ENCODE measurements around the gene PATE4.
A peak's percentile ranks its signal among the peaks of the same experiment; 100 is the strongest.
"Not testable (repeated sequence)": the region's sequence is repeated elsewhere in the genome, so short reads cannot be mapped to it uniquely, and the experiment has no call there.

Gene PATE4, protein sequence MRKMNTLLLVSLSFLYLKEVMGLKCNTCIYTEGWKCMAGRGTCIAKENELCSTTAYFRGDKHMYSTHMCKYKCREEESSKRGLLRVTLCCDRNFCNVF

DNA sequence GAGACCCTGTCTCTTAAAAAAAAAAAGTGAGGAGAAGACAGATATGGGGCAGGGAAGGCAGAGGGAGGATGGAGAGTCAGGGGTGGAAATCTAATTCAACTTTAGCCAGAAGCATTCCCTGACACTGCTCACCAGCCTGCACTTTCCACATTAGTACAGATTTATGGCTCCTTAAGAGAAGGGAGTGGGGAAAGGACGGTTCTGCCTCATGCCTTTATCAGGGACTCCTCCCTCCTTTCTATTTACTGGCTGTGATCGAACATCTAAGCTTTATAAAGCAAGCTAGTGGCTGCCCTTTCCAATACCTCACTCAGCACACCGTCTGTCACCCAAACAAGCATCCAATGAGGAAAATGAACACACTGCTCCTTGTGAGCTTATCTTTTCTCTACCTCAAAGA is at the start of gene PATE4:
PATE4 (plus strand) TSS at position 301 of the 400 bp plus-strand sequence; CDS start at position 345, 44 bp downstream.
- DNase-seq: no peak

DNA sequence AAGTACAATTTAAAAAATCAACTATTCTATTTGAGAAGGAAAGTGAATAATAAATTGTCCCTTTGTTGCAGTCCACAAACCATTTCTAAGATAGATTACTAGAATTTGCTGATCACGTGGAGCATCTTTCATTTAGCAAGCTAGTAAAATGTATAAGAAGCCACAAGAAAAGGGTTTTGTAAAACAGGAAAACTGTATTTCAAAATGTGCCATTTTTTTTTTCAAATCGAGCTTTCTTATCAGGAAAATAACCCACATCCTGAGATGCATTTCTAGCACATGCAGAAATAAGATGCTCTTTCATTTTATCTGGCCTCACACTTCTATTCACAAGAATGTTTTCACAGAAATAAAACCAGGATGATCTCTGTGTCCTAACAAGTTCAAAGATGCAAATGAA is 48.4 kb upstream of the PATE4 start:
- no peak for DNase-seq

DNA sequence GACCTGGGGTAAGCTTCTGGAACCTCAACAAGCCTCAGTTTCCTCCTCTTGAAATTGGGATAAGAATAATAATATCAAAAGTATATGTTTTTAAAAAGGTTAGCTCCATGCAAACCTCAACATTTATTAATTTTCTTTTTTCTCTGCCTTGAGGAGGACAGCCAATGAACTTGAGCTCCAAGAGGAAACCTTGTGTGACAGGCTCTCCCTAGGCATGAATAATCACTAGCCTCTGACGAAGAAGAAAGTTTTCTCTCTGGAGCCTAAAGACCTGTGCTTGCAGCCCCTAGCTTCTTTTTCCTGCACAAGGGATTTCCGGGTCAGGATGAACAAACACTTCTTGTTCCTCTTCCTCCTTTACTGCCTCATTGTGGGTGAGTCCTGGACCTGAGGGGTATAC is 45.3 kb upstream of the PATE4 start, which contains the start of gene PATE3:
PATE3 (plus strand) TSS at position 301 of the 400 bp plus-strand sequence; CDS start at position 326, 25 bp downstream.
- no peak for DNase-seq

DNA sequence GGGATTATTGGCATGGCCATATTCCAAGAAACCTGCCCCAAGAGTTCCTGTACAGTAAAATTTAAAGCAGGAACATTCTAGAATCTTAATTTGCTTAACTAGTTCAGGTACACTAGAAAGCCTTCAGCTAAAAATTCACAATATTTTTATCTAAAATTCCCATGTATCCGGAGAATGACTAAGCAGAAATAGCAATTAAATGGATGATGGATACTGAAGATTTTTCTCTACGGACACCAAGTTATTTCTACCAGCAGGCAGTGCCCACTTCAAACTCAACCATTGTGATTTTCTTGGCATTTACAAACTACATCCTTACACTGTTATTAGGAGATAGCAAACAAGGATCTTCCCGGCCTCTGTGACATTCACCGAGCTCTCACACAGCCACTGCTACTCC is 42.3 kb upstream of the PATE4 start:
- no peak for DNase-seq

DNA sequence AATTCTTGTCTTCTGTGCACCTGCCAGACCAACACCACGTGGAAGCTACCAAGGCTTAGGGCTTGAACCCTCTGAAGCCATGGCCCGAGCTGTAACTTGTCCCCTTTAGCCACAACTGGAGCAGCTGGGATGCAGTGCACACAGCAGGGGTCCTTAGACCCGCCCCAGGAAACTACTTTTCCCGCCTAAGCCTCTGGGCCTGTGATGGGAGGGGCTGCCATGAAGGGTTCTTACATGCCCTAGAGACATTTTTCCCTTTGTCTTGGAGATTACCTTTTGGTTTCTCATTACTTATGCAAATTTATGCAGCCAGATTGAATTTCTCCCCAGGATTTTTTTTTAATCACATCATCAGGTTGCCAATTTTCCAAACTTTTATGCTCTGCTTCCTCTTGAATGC is 35.5 kb upstream of the PATE4 start:
- DNase-seq: no peak

DNA sequence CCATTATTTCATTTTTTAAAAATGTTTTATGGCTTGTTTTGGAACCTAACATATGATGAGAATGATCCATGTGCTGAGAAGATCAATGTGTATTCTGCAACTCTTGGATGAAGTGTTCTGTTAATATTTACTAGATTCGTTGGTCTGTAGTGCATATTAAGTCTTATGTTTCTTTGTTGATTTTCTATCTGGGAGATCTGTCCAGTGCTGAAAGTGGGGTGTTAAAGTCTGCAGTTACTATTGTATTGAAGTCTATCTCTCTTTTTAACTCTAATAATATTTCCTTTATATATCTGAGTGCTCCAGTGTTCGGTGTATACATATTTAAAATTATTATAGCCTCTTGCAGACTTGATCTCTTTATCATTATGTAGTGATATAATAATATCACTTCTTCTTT is 33.3 kb upstream of the PATE4 start:
- no peak for DNase-seq

DNA sequence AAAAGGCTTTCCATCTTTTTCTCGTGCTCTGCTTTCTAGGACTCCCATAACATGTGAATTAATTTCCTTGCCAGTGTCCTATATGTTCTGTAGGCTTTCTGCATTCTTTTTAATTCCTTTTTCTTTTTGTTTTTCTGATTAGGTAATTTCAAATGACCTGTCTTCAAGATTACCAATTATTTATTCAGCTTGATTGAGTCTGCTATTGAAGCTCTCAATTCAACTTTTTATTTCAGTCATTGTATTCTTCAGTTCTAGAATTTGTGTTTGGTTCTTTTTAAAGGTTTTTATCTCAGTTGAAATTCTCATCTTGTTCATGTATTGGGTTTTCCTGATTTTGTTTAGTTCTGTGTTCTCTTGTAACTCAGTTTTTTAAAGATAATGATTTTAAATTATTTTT is 30.7 kb upstream of the PATE4 start:
- no peak for DNase-seq

DNA sequence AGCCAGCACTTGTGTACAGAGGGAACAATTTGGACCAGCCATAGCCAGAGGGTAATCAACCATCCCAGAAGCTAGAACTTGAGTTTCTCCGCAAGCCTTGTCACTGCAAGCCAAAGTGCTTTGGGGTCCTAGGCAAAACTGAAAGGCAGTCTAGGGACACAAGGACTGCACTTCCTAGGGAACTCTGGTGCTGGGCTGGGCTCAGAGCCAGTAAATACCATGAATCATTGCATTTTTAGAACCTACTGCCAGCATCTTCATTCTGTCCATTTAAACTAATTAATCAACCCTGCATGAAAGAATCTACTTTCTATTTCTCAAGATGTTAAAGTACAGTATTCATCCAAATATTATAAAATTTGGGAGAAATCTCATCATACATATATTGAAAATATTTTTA is 25.2 kb upstream of the PATE4 start:
- no peak for DNase-seq

DNA sequence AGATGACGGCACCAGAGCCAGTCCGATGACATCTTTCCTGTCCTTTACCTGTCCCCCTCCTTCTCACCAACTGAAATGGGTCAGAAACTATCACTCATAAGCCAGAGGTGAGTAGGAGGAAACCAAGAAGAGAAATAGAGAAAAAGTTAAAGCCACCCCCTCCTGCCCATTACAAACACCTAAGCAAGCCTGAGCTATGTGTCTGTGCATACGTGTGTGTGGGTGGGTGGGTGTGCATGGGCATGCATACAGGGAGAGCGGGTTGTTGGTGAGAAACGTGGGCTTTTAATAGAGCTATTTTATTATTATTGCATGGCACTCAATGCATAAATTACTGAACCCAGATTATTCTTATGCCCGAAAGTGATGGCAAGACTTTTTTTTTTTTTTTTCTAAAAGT is 2.6 kb downstream of the PATE4 start:
- no peak for DNase-seq

DNA sequence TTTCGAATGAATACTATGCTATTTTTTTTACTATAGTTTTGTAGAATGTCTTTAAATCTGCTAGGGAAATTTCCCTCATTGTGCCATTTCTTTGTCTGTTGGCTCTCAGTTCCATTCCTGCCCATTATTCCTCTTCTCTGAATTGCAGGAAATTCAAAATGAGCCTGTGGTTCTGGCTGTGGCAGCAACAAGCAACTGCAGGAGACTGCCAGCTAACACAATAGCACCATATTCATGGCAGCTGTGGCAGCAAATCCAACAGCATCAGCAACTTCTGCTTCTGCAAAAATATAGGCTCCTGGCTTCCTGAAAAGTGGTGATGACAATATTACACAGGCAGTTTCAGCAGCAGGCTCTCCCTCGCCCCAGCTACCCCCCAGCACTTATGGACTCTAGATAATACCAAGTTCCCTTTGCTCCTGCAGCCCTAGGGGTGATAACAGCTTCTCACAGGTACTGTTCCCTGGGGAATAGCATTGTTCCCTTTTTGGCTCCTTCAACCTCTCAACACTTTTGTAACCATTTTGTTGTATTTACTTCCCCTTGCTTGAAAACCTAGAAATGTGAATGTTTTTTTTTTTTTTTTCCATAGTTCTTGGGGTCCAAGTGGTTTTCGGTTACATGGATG is 9.3 kb downstream of the PATE4 start:
- no peak for DNase-seq

DNA sequence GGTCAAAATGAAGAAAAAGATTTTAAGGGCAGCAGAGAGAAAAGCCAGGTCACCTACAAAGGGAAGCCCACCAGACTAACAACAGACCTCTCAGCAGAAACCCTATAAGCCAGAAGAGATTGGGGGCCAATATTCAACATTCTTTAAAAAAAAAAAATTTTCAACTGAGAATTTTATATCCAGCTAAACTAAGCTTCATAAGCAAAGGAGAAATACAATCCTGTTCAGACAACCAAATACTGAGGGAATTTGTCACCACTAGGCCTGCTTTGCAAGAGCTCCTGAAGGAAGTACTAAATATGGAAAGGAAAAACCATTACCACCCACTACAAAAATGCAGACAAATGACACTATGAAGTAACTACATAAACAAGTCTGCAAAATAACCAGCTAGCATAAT is 13.1 kb downstream of the PATE4 start:
- no peak for DNase-seq

DNA sequence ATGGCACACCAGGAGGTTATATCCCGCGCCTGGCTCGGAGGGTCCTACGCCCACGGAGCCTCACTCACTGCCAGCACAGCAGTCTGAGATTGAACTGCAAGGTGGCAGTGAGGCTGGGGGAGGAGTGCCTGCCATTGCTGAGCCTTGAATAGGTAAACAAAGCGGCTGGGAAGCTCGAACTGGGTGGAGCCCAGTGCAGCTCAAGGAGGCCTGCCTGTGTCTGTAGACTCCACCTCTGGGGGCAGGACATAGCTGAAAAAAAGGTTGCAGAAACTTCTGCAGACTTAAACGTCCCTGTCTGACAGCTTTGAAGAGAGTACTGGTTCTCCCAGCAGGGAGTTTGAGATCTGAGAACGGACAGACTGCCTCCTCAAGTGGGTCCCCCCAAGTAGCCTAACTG is 24.6 kb downstream of the PATE4 start:
- DNase-seq: not testable (repeated sequence)

DNA sequence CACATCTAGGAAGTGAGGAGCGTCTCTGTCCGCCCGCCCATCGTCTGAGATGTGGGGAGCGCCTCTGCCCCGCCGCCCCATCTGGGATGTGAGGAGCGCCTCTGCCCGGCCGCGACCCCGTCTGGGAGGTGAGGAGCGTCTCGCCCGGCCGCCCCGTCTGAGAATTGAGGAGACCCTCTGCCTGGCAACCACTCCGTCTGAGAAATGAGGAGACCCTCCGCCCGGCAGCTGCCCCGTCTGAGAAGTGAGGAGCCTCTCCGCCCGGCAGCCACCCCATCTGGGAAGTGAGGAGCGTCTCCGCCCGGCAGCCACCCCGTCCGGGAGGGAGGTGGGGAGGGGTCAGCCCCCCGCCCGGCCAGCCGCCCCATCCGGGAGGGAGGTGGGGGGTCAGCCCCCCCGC is 29.7 kb downstream of the PATE4 start:
- DNase-seq: not testable (repeated sequence)

DNA sequence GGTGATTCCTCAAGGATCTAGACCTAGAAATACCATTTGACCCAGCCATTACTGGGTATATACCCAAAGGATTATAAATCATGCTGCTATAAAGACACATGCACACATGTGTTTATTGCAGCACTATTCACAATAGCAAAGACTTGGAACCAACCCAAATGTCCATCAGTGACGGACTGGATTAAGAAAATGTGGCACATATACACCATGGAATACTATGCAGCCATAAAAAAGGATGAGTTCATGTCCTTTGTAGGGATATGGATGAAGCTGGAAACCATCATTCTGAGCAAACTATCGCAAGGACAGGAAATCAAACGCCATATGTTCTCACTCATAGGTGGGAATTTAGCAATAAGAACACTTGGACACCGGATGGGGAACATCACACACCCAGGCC is 32.2 kb downstream of the PATE4 start:
- not testable (repeated sequence) for DNase-seq

DNA sequence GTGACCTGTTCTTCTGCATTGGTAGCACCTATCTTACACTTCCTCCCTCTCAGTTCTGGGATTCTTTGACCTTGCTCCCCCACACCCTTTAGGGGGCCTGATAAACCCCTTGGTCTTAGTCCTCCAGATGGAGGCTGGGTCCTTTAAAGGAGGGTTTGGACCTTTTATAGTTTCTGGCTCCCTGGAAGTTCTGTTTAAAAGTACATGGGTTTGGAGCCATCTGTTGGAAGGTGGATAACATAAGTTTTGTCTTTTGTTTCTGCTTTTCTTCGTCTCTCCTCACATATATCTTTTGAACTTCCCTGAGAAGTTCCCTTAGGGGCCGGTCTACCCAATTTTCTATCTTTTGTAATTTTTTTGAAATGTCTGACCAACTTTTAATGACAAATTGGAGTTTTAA is 36.4 kb downstream of the PATE4 start:
- no peak for DNase-seq

DNA sequence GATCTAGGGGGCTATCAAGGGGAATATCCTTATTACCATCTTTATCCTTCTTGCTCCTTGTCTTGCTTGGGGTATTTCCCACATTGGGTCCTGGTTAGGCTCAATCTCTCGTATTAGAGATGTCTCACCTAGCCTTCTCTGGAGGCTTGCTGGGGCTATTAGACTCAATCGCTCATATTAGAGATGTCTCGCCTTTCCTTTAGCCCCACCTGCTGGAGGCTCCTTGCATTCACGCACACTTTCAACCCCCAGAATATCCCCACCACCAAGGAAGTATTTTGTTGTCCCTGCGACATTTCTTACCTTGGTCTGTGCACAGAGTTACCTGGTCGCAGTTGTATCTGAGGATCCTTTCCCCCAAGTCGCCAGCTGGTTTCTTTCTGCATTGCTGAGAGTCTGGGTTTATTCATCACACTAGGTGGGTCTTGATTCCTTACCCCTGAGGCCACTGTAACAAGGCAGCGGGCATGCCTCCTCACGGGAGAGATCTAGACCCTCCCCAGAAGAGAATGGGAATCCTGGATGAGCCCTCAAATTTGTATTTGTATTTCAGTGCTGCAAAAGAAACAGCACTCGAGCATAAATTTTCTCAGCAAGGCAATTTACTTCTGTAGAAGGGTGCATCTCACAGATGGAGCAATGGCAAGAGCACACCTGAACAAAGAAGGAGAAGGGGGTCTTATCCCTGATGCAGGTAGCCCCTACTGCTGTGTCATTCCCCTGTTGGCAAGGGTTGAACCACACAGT is 38.4 kb downstream of the PATE4 start:
- DNase-seq: peak; percentile 28

DNA sequence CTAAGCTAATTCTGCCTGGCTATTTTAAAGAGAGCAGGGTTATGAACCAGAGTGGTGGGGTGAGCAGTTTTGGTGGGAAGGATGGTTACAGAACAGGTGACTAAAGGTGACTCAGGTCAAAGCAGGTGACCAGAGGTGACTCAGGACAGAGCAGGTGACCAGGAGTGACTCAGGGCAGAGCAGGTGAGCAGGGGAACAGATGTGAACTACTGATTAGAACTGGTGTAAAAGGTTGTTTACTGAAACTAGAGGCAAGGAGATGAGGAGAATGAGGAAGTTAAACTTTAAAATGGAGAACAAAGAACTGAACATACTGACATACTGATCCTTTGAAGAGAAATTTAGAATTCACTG is 39.0 kb downstream of the PATE4 start:
- no peak for DNase-seq

DNA sequence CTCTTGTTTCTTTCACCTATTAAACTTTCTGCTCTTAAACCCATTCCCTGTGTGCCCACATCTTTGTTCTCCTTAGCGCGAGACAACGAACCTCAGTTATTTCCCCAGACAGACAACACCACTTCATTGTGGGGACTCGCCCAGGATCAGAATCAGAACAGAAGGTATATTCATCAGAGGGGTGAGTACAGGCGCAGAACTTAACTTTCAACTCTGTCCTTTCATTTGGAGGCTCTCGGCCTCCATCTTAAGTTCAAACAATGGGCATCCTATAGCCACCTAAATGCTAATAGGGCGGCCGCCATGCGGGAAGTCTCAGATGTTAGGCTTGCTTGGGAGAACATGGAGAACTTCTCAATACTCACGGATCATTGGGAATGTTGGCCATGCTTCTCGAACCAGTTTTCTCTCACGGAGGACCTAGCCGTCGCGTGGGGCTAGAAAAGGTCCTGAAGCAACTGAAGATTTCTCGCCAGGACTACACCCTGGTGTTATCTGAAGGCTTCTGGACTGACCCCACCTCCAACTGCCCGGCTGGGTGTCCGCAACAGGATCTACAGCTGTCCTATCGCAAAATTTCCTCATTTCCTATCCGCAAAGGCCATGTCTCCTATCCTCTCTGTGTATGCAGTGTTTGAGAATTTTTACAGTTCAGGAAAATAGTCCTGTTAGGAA is 40.9 kb downstream of the PATE4 start:
- no peak for DNase-seq

DNA sequence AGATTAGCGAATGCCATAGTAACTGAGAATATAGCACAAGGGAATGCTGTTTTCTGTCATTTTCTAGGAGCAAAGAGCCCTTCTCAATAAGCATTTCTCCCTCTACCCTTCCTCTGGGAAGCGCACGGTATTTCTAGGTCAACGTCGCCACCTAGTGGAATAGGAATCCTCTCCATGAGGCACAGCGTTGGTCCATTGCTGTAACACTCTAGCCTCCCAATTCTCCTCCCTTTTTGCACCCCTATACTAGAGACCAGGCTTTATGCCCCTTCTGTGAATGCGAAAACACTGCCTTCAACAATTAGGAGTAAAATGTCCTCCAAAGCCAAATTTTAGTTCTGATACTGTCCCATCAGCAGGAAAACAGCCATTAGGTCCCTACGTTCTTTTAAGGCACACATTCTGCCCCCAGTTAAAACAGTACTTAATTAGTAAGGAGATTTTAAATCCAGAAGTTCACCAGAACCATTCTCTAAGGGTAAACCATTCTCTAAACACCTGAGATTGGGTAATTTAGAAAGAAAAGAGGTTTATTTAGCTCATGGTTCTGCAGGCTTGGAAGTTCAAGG is 41.5 kb downstream of the PATE4 start:
- peak; percentile 54 for DNase-seq

DNA sequence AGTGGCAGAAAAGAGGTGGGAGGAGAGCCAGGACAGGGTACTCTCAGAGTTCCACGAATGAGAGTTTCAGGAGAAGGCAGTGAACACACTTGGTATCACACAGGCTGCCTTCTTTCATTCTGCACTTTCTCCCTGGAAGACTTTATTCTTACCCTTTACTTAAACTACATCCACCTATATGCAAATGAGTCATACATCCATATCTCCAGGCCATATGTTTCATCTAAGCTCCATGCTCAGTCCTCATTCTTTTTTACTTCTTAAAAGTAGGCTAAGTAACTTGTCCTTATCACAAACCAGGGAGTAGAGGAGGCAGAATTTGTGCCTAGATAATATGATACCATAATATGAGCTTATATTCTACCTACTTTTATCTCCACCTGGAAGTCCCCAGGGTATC is 48.2 kb downstream of the PATE4 start:
- no peak for DNase-seq

DNA sequence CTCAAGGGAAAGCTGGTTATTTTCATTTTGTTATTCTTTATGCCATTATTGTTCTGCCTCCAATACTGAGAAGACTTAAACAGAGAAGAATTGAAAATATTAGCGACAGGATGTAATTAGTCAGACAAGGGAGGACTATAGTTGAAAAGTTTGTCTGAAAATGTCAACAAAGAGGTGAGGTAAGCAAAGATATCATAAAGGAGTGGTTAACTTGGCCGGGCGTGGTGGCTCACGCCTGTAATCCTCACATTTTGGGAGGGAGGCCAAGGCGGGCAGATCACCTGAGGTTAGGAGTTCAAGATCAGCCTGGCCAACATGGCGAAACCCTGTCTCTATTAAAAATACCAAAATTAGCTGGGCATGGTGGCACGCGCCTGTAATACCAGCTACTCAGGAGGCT is 50.3 kb downstream of the PATE4 start:
- no peak for DNase-seq

DNA sequence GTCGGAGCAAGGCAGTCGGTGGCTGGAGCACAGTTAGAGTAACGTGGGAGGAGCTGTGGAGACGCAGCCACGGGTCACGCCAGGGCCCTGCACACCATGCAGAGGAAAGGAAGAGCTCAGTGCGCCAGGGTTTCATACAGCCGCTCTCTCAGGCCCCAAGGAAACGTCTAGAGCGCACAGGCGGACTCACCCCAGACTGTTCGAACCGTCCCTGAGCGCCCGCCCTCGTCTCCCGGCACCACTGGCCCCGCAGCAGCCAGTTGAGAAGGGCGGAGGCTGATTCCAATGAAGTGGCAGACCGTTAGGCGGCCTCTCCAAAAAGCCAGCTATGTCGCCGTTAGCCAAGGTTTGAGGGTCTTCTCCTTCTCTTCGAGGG is 53.9 kb downstream of the PATE4 start:
- no peak for DNase-seq
